Fibroblast of peridontal ligament (primary cell): ENCODE data around the gene RIPOR2.

ENCODE experiments used
- DNase-seq: peaks from one replicate; pipeline ENCODE4 v3.0.0-alpha.2; 2010; ENCODE audit errors: extremely low read depth

Gene RIPOR2

GRCh38 chr6:24906314-24906713, 29.4 kb downstream of the RIPOR2 start:
- no peak for DNase-seq

GRCh38 chr6:24905483-24905882, 30.3 kb downstream of the RIPOR2 start:
- no peak for DNase-seq

- DNase-seq: no peak
Measured at GRCh38 chr6:24903681-24904080, 32.1 kb downstream of the RIPOR2 start.

GRCh38 chr6:24902782-24903181, 33.0 kb downstream of the RIPOR2 start:
- peak; percentile 7 for DNase-seq

GRCh38 chr6:24901698-24902328, 33.9 kb downstream of the RIPOR2 start:
- no peak for DNase-seq

- DNase-seq: no peak
Measured at GRCh38 chr6:24900917-24901697, 34.7 kb downstream of the RIPOR2 start.

- peak; percentile 16 for DNase-seq
Measured at GRCh38 chr6:24899997-24900325, 35.8 kb downstream of the RIPOR2 start.

GRCh38 chr6:24899136-24899996, 36.4 kb downstream of the RIPOR2 start:
- DNase-seq: no peak

GRCh38 chr6:24898676-24899075, 37.1 kb downstream of the RIPOR2 start:
- no peak for DNase-seq

- no peak for DNase-seq
Measured at GRCh38 chr6:24897186-24897585, 38.6 kb downstream of the RIPOR2 start.

GRCh38 chr6:24893342-24893850, 42.4 kb downstream of the RIPOR2 start:
- DNase-seq: no peak

- no peak for DNase-seq
Measured at GRCh38 chr6:24891004-24891403, 44.8 kb downstream of the RIPOR2 start.

GRCh38 chr6:24890471-24890870, 45.3 kb downstream of the RIPOR2 start:
- DNase-seq: no peak

- DNase-seq: no peak
Measured at GRCh38 chr6:24888715-24889370, 46.9 kb downstream of the RIPOR2 start.

GRCh38 chr6:24887545-24888140, 48.1 kb downstream of the RIPOR2 start:
- no peak for DNase-seq

- peak; percentile 25 for DNase-seq
Measured at GRCh38 chr6:24883618-24884017, 52.1 kb downstream of the RIPOR2 start.

GRCh38 chr6:24882835-24883555, 52.8 kb downstream of the RIPOR2 start:
- DNase-seq: no peak

GRCh38 chr6:24882295-24882694, 53.5 kb downstream of the RIPOR2 start:
- no peak for DNase-seq

GRCh38 chr6:24881376-24881775, 54.4 kb downstream of the RIPOR2 start:
- no peak for DNase-seq

- DNase-seq: no peak
Measured at GRCh38 chr6:24880451-24880850, 55.3 kb downstream of the RIPOR2 start.

- no peak for DNase-seq
Measured at GRCh38 chr6:24879351-24879750, 56.4 kb downstream of the RIPOR2 start.
